SU-DHL-6 (cell line): ENCODE data around the gene ORMDL3.

Experiments
- H2AFZ ChIP-seq: fragments of 200-600 bp; sonication (generic); 2 replicates; pipeline ENCODE4 v1.6.1; 2014; ENCODE audit warnings: low read depth, mild to moderate bottlenecking, moderate library complexity, mixed read lengths, antibody characterized with exemption, low read length; ENCODE audit not compliant: severe bottlenecking
- H3F3A ChIP-seq: fragments of 200-600 bp; shearing (Covaris generic); 2 replicates; pipeline ENCODE4 v1.6.0; 2016; ENCODE audit warnings: antibody characterized with exemption, mild to moderate bottlenecking; ENCODE audit not compliant: insufficient read depth
- H3K27ac ChIP-seq: fragments of 200-600 bp; sonication (generic); 2 replicates; pipeline ENCODE4 v1.5.1; 2016; ENCODE audit warnings: low read depth, mild to moderate bottlenecking, low read length, moderate library complexity, mixed read lengths
- H3K27me3 ChIP-seq: fragments of 200-600 bp; sonication (generic), shearing (Covaris generic); 2 replicates; pipeline ENCODE4 v1.6.0; 2014; ENCODE audit warnings: mild to moderate bottlenecking, low read length
- H3K36me3 ChIP-seq: fragments of 200-600 bp; sonication (generic); 2 replicates; pipeline ENCODE4 v1.6.1; 2014; ENCODE audit warnings: mild to moderate bottlenecking, low read length, mixed read lengths
- H3K4me2 ChIP-seq: fragments of 300-600, 200-600 bp; shearing (Covaris generic), sonication (generic); 2 replicates; pipeline ENCODE4 v1.6.0; 2014; ENCODE audit warnings: low read length, low read depth, mild to moderate bottlenecking; ENCODE audit not compliant: poor library complexity, severe bottlenecking
- H3K4me3 ChIP-seq: fragments of 200-600 bp; sonication (generic); 2 replicates; pipeline ENCODE4 v1.5.1; 2014; ENCODE audit warnings: antibody characterized with exemption, low read length, mild to moderate bottlenecking, mixed read lengths; ENCODE audit not compliant: insufficient read depth, poor library complexity, severe bottlenecking
- H3K79me2 ChIP-seq: fragments of 200-600 bp; sonication (generic); 2 replicates; pipeline ENCODE4 v1.6.1; 2014; ENCODE audit warnings: mild to moderate bottlenecking, low read length, moderate library complexity; ENCODE audit not compliant: insufficient read depth
- H3K9ac ChIP-seq: fragments of 200-600 bp; sonication (generic); 2 replicates; pipeline ENCODE4 v1.7.0; 2014; ENCODE audit warnings: mild to moderate bottlenecking, low read length
- H3K9me2 ChIP-seq: fragments of 200-600 bp; sonication (generic); replicated peaks from 2 replicates; pipeline ENCODE4 v1.6.1; 2014; ENCODE audit warnings: low read length; ENCODE audit not compliant: insufficient read depth
- H3K9me3 ChIP-seq: fragments of 200-600 bp; sonication (generic); 2 replicates; pipeline ENCODE4 v1.6.1; 2014; ENCODE audit warnings: low read length, mixed read lengths; ENCODE audit not compliant: insufficient read depth
- H4K20me1 ChIP-seq: fragments of 200-600 bp; sonication (generic); 2 replicates; pipeline ENCODE4 v1.6.1; 2014; ENCODE audit warnings: low read depth, mild to moderate bottlenecking, antibody characterized with exemption, low read length, moderate library complexity, mixed read lengths
- EZH2phosphoT487 ChIP-seq: fragments of 200-600 bp; sonication (generic), shearing (Covaris generic); conservative IDR thresholded peaks from 2 replicates; pipeline ENCODE4 v1.6.1; 2018; ENCODE audit warnings: mild to moderate bottlenecking, antibody characterized with exemption, low read length, moderate library complexity, mixed read lengths
- TF ChIP-seq, protein P1 (sequence below): fragments of 200-600 bp; sonication (generic); IDR thresholded peaks from one replicate; pipeline ENCODE4 v1.5.1; 2017; ENCODE audit warnings: antibody characterized with exemption, mild to moderate bottlenecking, low read length, moderate library complexity; ENCODE audit not compliant: insufficient read depth, poor library complexity, severe bottlenecking

ORMDL3 gene

DNA sequence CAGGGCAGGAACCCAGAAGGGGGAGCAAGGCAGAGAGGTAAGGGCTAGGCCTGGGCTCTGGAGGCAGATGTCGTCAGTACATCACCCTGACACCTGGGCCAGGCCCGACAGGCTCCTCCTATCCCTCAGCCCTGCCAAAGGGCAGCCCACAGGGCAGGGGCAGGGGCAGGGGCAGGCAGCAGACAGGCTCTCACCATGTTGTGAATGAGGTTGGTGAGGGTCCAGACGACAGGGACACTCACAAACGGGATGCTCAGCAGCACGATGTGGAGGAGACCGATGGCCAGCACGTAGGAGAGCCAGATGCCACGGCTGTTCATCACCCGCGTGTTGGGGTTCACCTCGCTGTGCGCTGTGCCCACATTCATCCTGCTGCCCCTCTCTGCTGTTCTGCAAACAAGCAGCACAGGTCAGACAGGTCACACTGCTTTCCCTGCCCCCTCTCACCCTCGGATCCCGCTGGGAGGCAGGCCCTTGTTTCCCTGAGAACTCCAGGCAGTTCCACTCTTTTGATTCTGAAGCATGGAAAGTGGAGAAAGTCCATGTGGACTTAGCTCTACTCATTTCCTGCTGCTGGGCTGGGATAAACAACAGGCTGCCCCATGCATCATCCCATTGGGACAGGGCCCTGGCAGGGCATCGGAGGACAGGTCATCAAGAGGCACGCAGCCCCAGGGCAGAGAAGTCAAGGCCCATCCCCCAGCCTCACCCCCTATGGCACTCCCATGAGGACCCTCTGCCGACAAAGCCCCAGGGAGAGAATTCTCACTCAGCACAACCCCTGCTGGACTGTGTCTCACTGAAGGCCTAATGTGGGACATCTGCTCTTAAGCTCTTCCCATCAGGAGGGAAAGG lies 3.3 kb downstream of the ORMDL3 start:
- no peaks in the 10 kb centered on the region for H3F3A ChIP-seq
- H3K79me2 ChIP-seq: peaks cover 31% of the 10 kb centered on the region
- no peak overlapping the region for H3K4me2 ChIP-seq
- no peaks in the 10 kb centered on the region for H3K27me3 ChIP-seq
- no peaks in the 10 kb centered on the region for H3K9me3 ChIP-seq
- no peaks in the 10 kb centered on the region for H4K20me1 ChIP-seq
- no peak overlapping the region for H2AFZ ChIP-seq
- H3K4me3 ChIP-seq: no peak overlapping the region
- no peak overlapping the region for H3K9ac ChIP-seq
- H3K9me2 ChIP-seq: no peaks in the 10 kb centered on the region
- H3K27ac ChIP-seq: no peak overlapping the region
- TF ChIP-seq, protein P1, sequence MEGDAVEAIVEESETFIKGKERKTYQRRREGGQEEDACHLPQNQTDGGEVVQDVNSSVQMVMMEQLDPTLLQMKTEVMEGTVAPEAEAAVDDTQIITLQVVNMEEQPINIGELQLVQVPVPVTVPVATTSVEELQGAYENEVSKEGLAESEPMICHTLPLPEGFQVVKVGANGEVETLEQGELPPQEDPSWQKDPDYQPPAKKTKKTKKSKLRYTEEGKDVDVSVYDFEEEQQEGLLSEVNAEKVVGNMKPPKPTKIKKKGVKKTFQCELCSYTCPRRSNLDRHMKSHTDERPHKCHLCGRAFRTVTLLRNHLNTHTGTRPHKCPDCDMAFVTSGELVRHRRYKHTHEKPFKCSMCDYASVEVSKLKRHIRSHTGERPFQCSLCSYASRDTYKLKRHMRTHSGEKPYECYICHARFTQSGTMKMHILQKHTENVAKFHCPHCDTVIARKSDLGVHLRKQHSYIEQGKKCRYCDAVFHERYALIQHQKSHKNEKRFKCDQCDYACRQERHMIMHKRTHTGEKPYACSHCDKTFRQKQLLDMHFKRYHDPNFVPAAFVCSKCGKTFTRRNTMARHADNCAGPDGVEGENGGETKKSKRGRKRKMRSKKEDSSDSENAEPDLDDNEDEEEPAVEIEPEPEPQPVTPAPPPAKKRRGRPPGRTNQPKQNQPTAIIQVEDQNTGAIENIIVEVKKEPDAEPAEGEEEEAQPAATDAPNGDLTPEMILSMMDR: no peak
- no peak for TF ChIP-seq EZH2phosphoT487
- no peaks in the 10 kb centered on the region for H3K36me3 ChIP-seq

DNA sequence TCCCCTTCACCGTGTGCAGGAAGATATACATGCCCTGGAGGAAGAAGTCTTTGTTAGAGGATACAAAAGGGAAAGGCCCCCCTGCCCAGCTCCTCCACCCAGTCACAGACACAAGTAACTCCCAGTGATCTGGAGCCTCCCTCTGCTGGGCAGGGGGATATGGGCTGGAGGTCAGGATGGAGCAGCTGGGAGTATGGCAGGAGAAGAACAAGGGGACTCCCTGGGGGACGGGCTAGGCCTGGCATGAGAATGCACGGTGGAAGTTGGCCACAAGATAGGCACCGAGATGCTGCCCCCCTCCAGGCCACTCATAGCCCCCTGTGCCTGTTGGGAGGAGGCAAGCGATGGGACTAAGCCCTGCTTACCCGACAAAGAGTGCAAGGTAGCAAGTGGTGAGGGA lies 4.2 kb downstream of the ORMDL3 start:
- Histone ChIP-seq H3K4me2 (no peak overlapping the region), H3K9ac (no peak overlapping the region), H3K9me2 (no peaks in the 10 kb centered on the region), H3K27me3 (no peaks in the 10 kb centered on the region), H3K36me3 (no peaks in the 10 kb centered on the region), H2AFZ (no peak overlapping the region), H3K27ac (no peak overlapping the region), H3K79me2 (peaks cover 31% of the 10 kb centered on the region), H3K9me3 (no peaks in the 10 kb centered on the region), H3F3A (no peaks in the 10 kb centered on the region), H3K4me3 (no peak overlapping the region), H4K20me1 (no peaks in the 10 kb centered on the region)
- no peak for TF ChIP-seq EZH2phosphoT487
- TF ChIP-seq, protein P1: no peak

DNA sequence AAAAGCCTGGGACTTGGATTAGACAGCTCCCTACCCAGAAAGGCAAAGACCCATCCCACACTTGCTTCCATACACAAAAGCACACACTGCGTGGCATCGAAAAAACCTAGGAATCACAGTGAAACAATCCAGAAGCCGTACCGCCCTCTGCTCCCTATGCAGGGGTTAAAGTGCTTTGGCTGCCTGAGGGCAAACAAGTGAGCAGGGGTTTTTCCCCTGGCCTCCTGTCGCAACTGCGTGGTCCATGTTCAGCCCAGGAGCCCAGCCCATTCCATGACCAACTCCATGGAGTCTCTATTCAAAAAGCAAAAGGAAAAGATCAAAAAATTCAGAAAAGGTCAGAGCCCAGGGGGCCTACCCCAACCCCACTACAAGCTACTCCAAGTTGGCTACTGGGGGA lies 5.4 kb downstream of the ORMDL3 start:
- Histone ChIP-seq H3K27me3 (no peaks in the 10 kb centered on the region), H3K36me3 (no peaks in the 10 kb centered on the region), H3K4me3 (no peak overlapping the region), H3K27ac (no peak overlapping the region), H3K9me3 (no peaks in the 10 kb centered on the region), H2AFZ (no peak overlapping the region), H3K9ac (no peak overlapping the region), H4K20me1 (no peaks in the 10 kb centered on the region), H3K4me2 (no peak overlapping the region), H3K9me2 (no peaks in the 10 kb centered on the region), H3K79me2 (peaks cover 28% of the 10 kb centered on the region), H3F3A (no peaks in the 10 kb centered on the region)
- no peak for TF ChIP-seq EZH2phosphoT487
- TF ChIP-seq, protein P1: no peak
